H9 (cell line): ENCODE data around the gene KIF15. TPM values are rescaled to one million over a fixed set of nuclear protein-coding genes. Genes with fewer than 3 reads are reported as not detected.

Experiments
- DNase-seq: peaks from one replicate; pipeline ENCODE4 v3.0.0-alpha.2; 2017
- H2AFZ ChIP-seq: one replicate; pipeline ENCODE4 v1.6.1; 2013; ENCODE audit warnings: mild to moderate bottlenecking, low read length, control low read depth, moderate library complexity
- H2AK5ac ChIP-seq: 2 replicates; pipeline ENCODE4 v1.6.1; 2013; ENCODE audit warnings: low read length, control low read depth, mixed read lengths; ENCODE audit not compliant: insufficient read length
- H2BK120ac ChIP-seq: one replicate; pipeline ENCODE4 v1.6.1; 2013; ENCODE audit warnings: low read depth, mild to moderate bottlenecking, low read length, control low read depth, inconsistent platforms; ENCODE audit not compliant: poor library complexity, severe bottlenecking
- H2BK12ac ChIP-seq: 2 replicates; pipeline ENCODE4 v1.6.1; 2013; ENCODE audit warnings: low read length, control low read depth, mixed read lengths, low read depth; ENCODE audit not compliant: insufficient read length
- H2BK15ac ChIP-seq: 2 replicates; pipeline ENCODE4 v1.6.1; 2013; ENCODE audit warnings: low read depth, low read length, control low read depth
- H2BK20ac ChIP-seq: one replicate; pipeline ENCODE4 v1.6.1; 2013; ENCODE audit warnings: low read depth, mild to moderate bottlenecking, low read length, control low read depth, inconsistent platforms; ENCODE audit not compliant: poor library complexity, severe bottlenecking
- H2BK5ac ChIP-seq: 2 replicates; pipeline ENCODE4 v1.6.1; 2013; ENCODE audit warnings: low read length, control low read depth, mixed read lengths; ENCODE audit not compliant: insufficient read length
- H3K14ac ChIP-seq: 2 replicates; pipeline ENCODE4 v1.6.1; 2013; ENCODE audit warnings: low read length, control low read depth; ENCODE audit not compliant: insufficient read depth
- H3K18ac ChIP-seq: 2 replicates; pipeline ENCODE4 v1.6.1; 2013; ENCODE audit warnings: low read depth, mild to moderate bottlenecking, mixed read lengths, low read length, control low read depth; ENCODE audit not compliant: insufficient read length
- H3K23ac ChIP-seq: 2 replicates; pipeline ENCODE4 v1.6.1; 2013; ENCODE audit warnings: low read length, control low read depth, mixed read lengths, low read depth; ENCODE audit not compliant: insufficient read length
- H3K23me2 ChIP-seq: 2 replicates; pipeline ENCODE4 v1.6.1; 2013; ENCODE audit warnings: low read depth, mild to moderate bottlenecking, mixed read lengths, low read length, control low read depth; ENCODE audit not compliant: insufficient read length, poor library complexity, severe bottlenecking
- H3K27ac ChIP-seq: 2 replicates; pipeline ENCODE4 v1.5.1; 2013; ENCODE audit warnings: low read length, control low read depth, mixed read lengths, low read depth; ENCODE audit not compliant: insufficient read length
- H3K27me3 ChIP-seq: 2 replicates; pipeline ENCODE4 v1.6.1; 2013; ENCODE audit warnings: low read length, control low read depth, inconsistent platforms; ENCODE audit not compliant: insufficient read depth
- H3K4ac ChIP-seq: 2 replicates; pipeline ENCODE4 v1.6.1; 2013; ENCODE audit warnings: low read depth, mild to moderate bottlenecking, control low read depth, inconsistent platforms, low read length, moderate library complexity
- H3K4me1 ChIP-seq: 2 replicates; pipeline ENCODE4 v1.6.1; 2013; ENCODE audit warnings: low read length, control low read depth, inconsistent platforms; ENCODE audit not compliant: insufficient read depth
- H3K4me2 ChIP-seq: 2 replicates; pipeline ENCODE4 v1.6.1; 2013; ENCODE audit warnings: low read length, control low read depth, mixed read lengths; ENCODE audit not compliant: insufficient read length, insufficient read depth
- H3K56ac ChIP-seq: 2 replicates; pipeline ENCODE4 v1.6.1; 2013; ENCODE audit warnings: low read depth, mild to moderate bottlenecking, mixed read lengths, low read length, control low read depth; ENCODE audit not compliant: insufficient read length
- H3K79me1 ChIP-seq: 2 replicates; pipeline ENCODE4 v1.6.1; 2013; ENCODE audit warnings: low read depth, mild to moderate bottlenecking, moderate library complexity, low read length, control low read depth, inconsistent platforms; ENCODE audit not compliant: insufficient read depth, poor library complexity, severe bottlenecking
- H3K79me2 ChIP-seq: 2 replicates; pipeline ENCODE4 v1.6.1; 2013; ENCODE audit warnings: low read length, control low read depth, inconsistent platforms; ENCODE audit not compliant: insufficient read depth
- H3K9ac ChIP-seq: 2 replicates; pipeline ENCODE4 v1.6.1; 2013; ENCODE audit warnings: low read length, control low read depth, mixed read lengths; ENCODE audit not compliant: insufficient read length; ENCODE audit errors: extremely low read depth
- H3K9me3 ChIP-seq: one replicate; pipeline ENCODE4 v1.6.1; 2013; ENCODE audit warnings: low read depth, low read length, inconsistent platforms; ENCODE audit not compliant: control insufficient read depth
- H3T11ph ChIP-seq: one replicate; pipeline ENCODE4 v1.6.1; 2013; ENCODE audit warnings: mild to moderate bottlenecking, low read length, control low read depth, inconsistent platforms
- H4K20me1 ChIP-seq: one replicate; pipeline ENCODE4 v1.6.1; 2013; ENCODE audit not compliant: control insufficient read depth, insufficient read length, insufficient read depth
- H4K5ac ChIP-seq: 2 replicates; pipeline ENCODE4 v1.6.1; 2013; ENCODE audit warnings: low read depth, mild to moderate bottlenecking, mixed read lengths, low read length, control low read depth; ENCODE audit not compliant: insufficient read length
- H4K8ac ChIP-seq: replicated peaks from 2 replicates; pipeline ENCODE4 v1.6.1; 2013; ENCODE audit warnings: low read length, control low read depth, mixed read lengths, low read depth; ENCODE audit not compliant: insufficient read length
- H4K91ac ChIP-seq: 2 replicates; pipeline ENCODE4 v1.6.1; 2013; ENCODE audit warnings: low read depth, mild to moderate bottlenecking, moderate library complexity, mixed read lengths, low read length, control low read depth; ENCODE audit not compliant: insufficient read length
- H3K27ac Mint-ChIP-seq, 3 experiments: 2 replicates in 2 of 3; 3 replicates in 1 of 3; pipeline ENCODE4 v1.8.0; 2020 to 2021; ENCODE audit warnings: mixed read lengths in 3 of 3, mild to moderate bottlenecking in 1 of 3, moderate library complexity in 1 of 3
- H3K27me3 Mint-ChIP-seq: 2 replicates; pipeline ENCODE4 v1.8.0; 2021; ENCODE audit warnings: low read depth, mild to moderate bottlenecking, moderate library complexity, mixed read lengths
- H3K36me3 Mint-ChIP-seq, 3 experiments: 2 replicates in 2 of 3; 3 replicates in 1 of 3; pipeline ENCODE4 v1.8.0; 2020 to 2021; ENCODE audit warnings: low read depth in 3 of 3, mixed read lengths in 3 of 3; ENCODE audit not compliant: insufficient read depth in 1 of 3
- H3K4me1 Mint-ChIP-seq, 2 experiments: 2 replicates each; pipeline ENCODE4 v1.8.0; 2020; ENCODE audit warnings: mixed read lengths in 2 of 2
- H3K4me3 Mint-ChIP-seq, 2 experiments: 2 replicates in 1 of 2; 3 replicates in 1 of 2; pipeline ENCODE4 v1.8.0; 2020 to 2021; ENCODE audit warnings: mild to moderate bottlenecking in 2 of 2, mixed read lengths in 2 of 2, moderate library complexity in 1 of 2
- H3K9me3 Mint-ChIP-seq, 2 experiments: 2 replicates in 1 of 2; 3 replicates in 1 of 2; pipeline ENCODE4 v1.8.0; 2020; ENCODE audit warnings: mild to moderate bottlenecking in 2 of 2, mixed read lengths in 2 of 2, moderate library complexity in 1 of 2
- CTCF ChIP-seq: fragments of 200-600 bp; sonication (generic); conservative IDR thresholded peaks from 3 replicates; pipeline ENCODE4 v1.8.0; 2021; ENCODE audit warnings: antibody characterized with exemption, mild to moderate bottlenecking
- WGBS: extraction: QIAGEN DNeasy Blood & Tissue Kit; methylation state at CpG from one replicate; pipeline ENCODE4 v1.1.7; 2013; ENCODE audit warnings: missing lambda C conversion rate, low lambda C conversion rate, mixed read lengths; ENCODE audit not compliant: insufficient read length; ENCODE audit errors: extremely low coverage; 5-methylcytosine and 5-hydroxymethylcytosine counted together
- total RNA-seq: library from RNA; stranded (reverse); gene quantifications from 2 replicates; pipeline ENCODE4 v1.2.1, GENCODE V29; 2021

Gene KIF15
- total RNA-seq, 1 experiment from 2014 or later = 25.0 TPM

- Histone ChIP-seq H3K23ac (no peak overlapping the region), H4K91ac (no peak overlapping the region), H2BK12ac (no peak overlapping the region), H3K9ac (no peak overlapping the region), H2BK15ac (no peak overlapping the region), H3K4ac (no peak overlapping the region), H3K79me1 (no peaks in the 10 kb centered on the region), H4K8ac (no peak overlapping the region), H3K27ac (no peak overlapping the region), H3K4me2 (no peak overlapping the region), H3K9me3 (no peaks in the 10 kb centered on the region), H2BK120ac (no peak overlapping the region), H2BK20ac (no peak overlapping the region), H4K20me1 (no peaks in the 10 kb centered on the region), H2AK5ac (no peak overlapping the region), H3K18ac (no peak overlapping the region), H2BK5ac (no peak overlapping the region), H2AFZ (no peak overlapping the region), H3K4me1 (0 out of 2 replicates have a peak, but pooled peaks cover 2% of the 10 kb centered on the region), H3K27me3 (no peaks in the 10 kb centered on the region), H3K79me2 (no peaks in the 10 kb centered on the region), H3K23me2 (peaks cover 6% of the 10 kb centered on the region), H3K56ac (no peak overlapping the region), H3K14ac (no peak overlapping the region), H3T11ph (no peak overlapping the region), H4K5ac (no peak overlapping the region)
- Mint-ChIP-seq H3K9me3 (no peaks in the 10 kb centered on the region), H3K27me3 (no peaks in the 10 kb centered on the region), H3K27ac (no peak overlapping the region), H3K4me3 (no peak overlapping the region), H3K36me3 (peaks cover 0 to 7% (median 6%) of the 10 kb centered on the region in 3 experiments; a peak in 6 of 7 replicates), H3K4me1 (peaks cover 8% of the 10 kb centered on the region in 2 experiments)
- WGBS = no CpG with 5 or more reads among the region's 4 CpGs
- DNase-seq = no peak
- no peak for TF ChIP-seq CTCF
These were observed 98.5 kb downstream of the KIF15 start for GRCh38 chr3:44860117-44860516.
